Measurements from ENCODE around the gene TES. TPM values are rescaled to one million over a fixed set of nuclear protein-coding genes. Genes with fewer than 3 reads are reported as not detected.

Gene TES
- total RNA-seq, 1 experiment from 2014 or later: 207 TPM

DNA sequence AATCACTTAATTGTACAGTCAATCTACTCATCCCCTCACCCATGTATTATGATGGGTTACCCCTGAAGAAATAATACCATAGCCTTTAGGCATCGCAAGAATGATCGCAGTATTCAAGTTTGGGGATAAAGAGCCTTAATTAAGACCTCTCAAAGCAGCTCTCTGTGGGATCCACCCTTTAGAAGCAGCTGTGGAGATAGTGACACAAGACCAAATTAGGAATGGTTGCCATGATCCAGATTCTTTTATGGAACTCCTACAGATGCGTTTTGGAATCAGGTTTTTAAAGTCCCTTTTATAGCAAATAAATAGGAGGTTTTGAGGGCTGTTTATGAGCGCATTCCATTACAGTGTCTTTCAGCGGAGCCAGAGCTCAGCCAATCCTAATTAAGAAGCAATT is 12.2 kb downstream of the TES start:
- ChIA-PET CTCF (no interaction called here), POLR2A (interaction anchor here (0.7 kb wide), 1 partner anchor 12 kb away, joined by 3 read pairs; no protein-coding TSS in a partner anchor)
- intact Hi-C loops (cut with micrococcal nuclease; ENCODE audit: unreplicated experiment): no loop called here
- Mint-ChIP-seq H3K27me3 (ENCODE audit: insufficient read depth, unreplicated experiment) (no peaks in the 10 kb centered on the region), H3K36me3 (ENCODE audit: insufficient read depth, unreplicated experiment) (peaks cover 10% of the 10 kb centered on the region), H3K4me3 (ENCODE audit: unreplicated experiment) (no peak overlapping the region), H3K9me3 (ENCODE audit: unreplicated experiment) (no peaks in the 10 kb centered on the region), H3K4me1 (ENCODE audit: low read depth, unreplicated experiment) (peaks cover 18% of the 10 kb centered on the region), H3K27ac (ENCODE audit: unreplicated experiment) (no peak overlapping the region)
- peaks cover 10% of the 10 kb centered on the region for H3K4me1 ChIP-seq
- H3K9me3 ChIP-seq: no peaks in the 10 kb centered on the region
- H3K4me3 ChIP-seq (ENCODE audit: low read depth, low read length): no peak overlapping the region
- H3K27me3 ChIP-seq (replicated peaks; ENCODE audit: control insufficient read depth, insufficient read depth, low read length): no peaks in the 10 kb centered on the region
- BruUV-seq (replicated peaks): no TSS peak
- TF ChIP-seq, protein P1, sequence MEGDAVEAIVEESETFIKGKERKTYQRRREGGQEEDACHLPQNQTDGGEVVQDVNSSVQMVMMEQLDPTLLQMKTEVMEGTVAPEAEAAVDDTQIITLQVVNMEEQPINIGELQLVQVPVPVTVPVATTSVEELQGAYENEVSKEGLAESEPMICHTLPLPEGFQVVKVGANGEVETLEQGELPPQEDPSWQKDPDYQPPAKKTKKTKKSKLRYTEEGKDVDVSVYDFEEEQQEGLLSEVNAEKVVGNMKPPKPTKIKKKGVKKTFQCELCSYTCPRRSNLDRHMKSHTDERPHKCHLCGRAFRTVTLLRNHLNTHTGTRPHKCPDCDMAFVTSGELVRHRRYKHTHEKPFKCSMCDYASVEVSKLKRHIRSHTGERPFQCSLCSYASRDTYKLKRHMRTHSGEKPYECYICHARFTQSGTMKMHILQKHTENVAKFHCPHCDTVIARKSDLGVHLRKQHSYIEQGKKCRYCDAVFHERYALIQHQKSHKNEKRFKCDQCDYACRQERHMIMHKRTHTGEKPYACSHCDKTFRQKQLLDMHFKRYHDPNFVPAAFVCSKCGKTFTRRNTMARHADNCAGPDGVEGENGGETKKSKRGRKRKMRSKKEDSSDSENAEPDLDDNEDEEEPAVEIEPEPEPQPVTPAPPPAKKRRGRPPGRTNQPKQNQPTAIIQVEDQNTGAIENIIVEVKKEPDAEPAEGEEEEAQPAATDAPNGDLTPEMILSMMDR (IDR thresholded peaks at IDR 0.05; ENCODE audit: insufficient read depth in 1 of 2, low read depth in 1 of 2, low read length in 1 of 2, severe bottlenecking in 1 of 2, unreplicated experiment in 1 of 2): no peak
- no peaks in the 10 kb centered on the region for H3K36me3 ChIP-seq (ENCODE audit: control insufficient read depth, insufficient read depth, low read length)
- no peak for DNase-seq

DNA sequence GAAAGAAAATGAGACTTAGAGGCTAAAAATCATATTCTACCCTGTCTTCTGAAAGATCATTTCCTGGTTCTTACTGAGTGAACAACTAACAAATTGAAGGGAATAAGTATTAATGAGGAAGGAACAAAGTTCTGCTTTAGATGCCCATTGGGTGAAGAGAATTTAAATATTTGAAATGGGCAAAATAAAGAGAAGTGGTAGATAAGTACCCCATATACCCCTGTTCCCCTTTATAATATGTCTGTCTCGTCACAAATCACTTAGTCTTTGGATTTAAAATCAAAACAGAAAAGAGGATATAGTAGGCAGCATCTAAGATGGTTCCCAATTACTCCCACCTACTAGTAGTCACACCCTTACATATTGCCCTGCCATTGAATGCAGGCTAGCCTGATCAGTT is 13.2 kb downstream of the TES start:
- no peak for DNase-seq
- TF ChIP-seq, protein P1 (IDR thresholded peaks at IDR 0.05; ENCODE audit: insufficient read depth in 1 of 2, low read depth in 1 of 2, low read length in 1 of 2, severe bottlenecking in 1 of 2, unreplicated experiment in 1 of 2): no peak
- POLR2A ChIA-PET: no interaction called here
- BruUV-seq (replicated peaks): no TSS peak
- H3K27me3 Mint-ChIP-seq (ENCODE audit: insufficient read depth, unreplicated experiment): no peaks in the 10 kb centered on the region
- intact Hi-C loops (cut with micrococcal nuclease; ENCODE audit: unreplicated experiment): no loop called here
- H3K4me1 Mint-ChIP-seq (ENCODE audit: low read depth, unreplicated experiment): peaks cover 9% of the 10 kb centered on the region
- Histone ChIP-seq H3K4me3 (ENCODE audit: low read depth, low read length) (no peak overlapping the region), H3K27me3 (replicated peaks; ENCODE audit: control insufficient read depth, insufficient read depth, low read length) (no peaks in the 10 kb centered on the region), H3K36me3 (ENCODE audit: control insufficient read depth, insufficient read depth, low read length) (no peaks in the 10 kb centered on the region), H3K4me1 (no peaks in the 10 kb centered on the region; the same call in 1 of the 2 replicates), H3K9me3 (no peaks in the 10 kb centered on the region)
- H3K9me3 Mint-ChIP-seq (ENCODE audit: unreplicated experiment): no peaks in the 10 kb centered on the region
- CTCF ChIA-PET: no interaction called here
- H3K27ac Mint-ChIP-seq (ENCODE audit: unreplicated experiment): no peak overlapping the region
- peaks cover 10% of the 10 kb centered on the region for H3K36me3 Mint-ChIP-seq (ENCODE audit: insufficient read depth, unreplicated experiment)
- no peak overlapping the region for H3K4me3 Mint-ChIP-seq (ENCODE audit: unreplicated experiment)

DNA sequence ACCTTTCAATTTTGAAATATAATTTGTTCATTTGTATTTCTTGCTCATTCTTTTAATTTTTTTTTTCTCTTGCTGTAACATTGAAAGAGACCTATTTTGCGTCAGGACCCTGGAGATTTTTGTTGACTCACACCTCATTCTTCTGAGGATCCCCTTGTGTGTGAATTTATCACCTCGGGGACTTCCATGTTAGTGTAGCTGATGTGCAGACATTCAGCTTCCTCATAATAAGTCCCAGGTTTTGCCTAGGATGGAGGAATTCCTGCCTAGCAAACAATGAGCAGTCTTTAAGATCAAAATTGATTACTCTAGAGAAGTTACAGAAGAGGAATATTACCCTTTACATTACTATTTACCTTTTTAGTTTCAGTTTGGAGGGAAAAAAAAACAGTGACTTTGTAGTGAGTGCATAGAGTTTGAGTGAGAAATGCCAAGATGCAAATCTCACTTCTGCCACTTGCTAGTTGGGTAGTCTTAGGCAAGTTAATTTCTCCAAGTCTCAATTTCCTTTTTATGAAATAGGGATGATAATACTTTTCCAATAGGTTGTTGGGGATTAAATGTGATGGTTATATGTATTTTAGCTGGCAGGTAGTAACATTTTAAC is 14.3 kb downstream of the TES start:
- H3K27ac Mint-ChIP-seq (ENCODE audit: unreplicated experiment): no peak overlapping the region
- no peak overlapping the region for H3K4me3 ChIP-seq (ENCODE audit: low read depth, low read length)
- H3K4me1 ChIP-seq: no peaks in the 10 kb centered on the region; the same call in 1 of the 2 replicates
- BruUV-seq (replicated peaks): no TSS peak
- TF ChIP-seq, protein P1 (IDR thresholded peaks at IDR 0.05; ENCODE audit: insufficient read depth in 1 of 2, low read depth in 1 of 2, low read length in 1 of 2, severe bottlenecking in 1 of 2, unreplicated experiment in 1 of 2): no peak
- DNase-seq: no peak
- peaks cover 9% of the 10 kb centered on the region for H3K4me1 Mint-ChIP-seq (ENCODE audit: low read depth, unreplicated experiment)
- no peaks in the 10 kb centered on the region for H3K27me3 Mint-ChIP-seq (ENCODE audit: insufficient read depth, unreplicated experiment)
- no peaks in the 10 kb centered on the region for H3K27me3 ChIP-seq (replicated peaks; ENCODE audit: control insufficient read depth, insufficient read depth, low read length)
- POLR2A ChIA-PET: interaction anchor here (1.0 kb wide), 1 partner anchor 13 kb away, joined by 3 read pairs; no protein-coding TSS in a partner anchor
- H3K36me3 ChIP-seq (ENCODE audit: control insufficient read depth, insufficient read depth, low read length): no peaks in the 10 kb centered on the region
- no peaks in the 10 kb centered on the region for H3K9me3 ChIP-seq
- no peaks in the 10 kb centered on the region for H3K9me3 Mint-ChIP-seq (ENCODE audit: unreplicated experiment)
- no peak overlapping the region for H3K4me3 Mint-ChIP-seq (ENCODE audit: unreplicated experiment)
- intact Hi-C loops (cut with micrococcal nuclease; ENCODE audit: unreplicated experiment): no loop called here
- CTCF ChIA-PET: no interaction called here
- peaks cover 10% of the 10 kb centered on the region for H3K36me3 Mint-ChIP-seq (ENCODE audit: insufficient read depth, unreplicated experiment)
